GM21576 (cell line): Measurements from ENCODE around the gene CLDN9.
A peak's percentile ranks its signal among the peaks of the same experiment; 100 is the strongest.

ENCODE experiments used
- ATAC-seq: cut with Tn5 transposase; IDR thresholded peaks from one replicate; pipeline ENCODE4 v1.9.1; 2021; ENCODE audit warnings: mild to moderate bottlenecking, moderate library complexity; ENCODE audit not compliant: unreplicated experiment

The CLDN9 gene

DNA sequence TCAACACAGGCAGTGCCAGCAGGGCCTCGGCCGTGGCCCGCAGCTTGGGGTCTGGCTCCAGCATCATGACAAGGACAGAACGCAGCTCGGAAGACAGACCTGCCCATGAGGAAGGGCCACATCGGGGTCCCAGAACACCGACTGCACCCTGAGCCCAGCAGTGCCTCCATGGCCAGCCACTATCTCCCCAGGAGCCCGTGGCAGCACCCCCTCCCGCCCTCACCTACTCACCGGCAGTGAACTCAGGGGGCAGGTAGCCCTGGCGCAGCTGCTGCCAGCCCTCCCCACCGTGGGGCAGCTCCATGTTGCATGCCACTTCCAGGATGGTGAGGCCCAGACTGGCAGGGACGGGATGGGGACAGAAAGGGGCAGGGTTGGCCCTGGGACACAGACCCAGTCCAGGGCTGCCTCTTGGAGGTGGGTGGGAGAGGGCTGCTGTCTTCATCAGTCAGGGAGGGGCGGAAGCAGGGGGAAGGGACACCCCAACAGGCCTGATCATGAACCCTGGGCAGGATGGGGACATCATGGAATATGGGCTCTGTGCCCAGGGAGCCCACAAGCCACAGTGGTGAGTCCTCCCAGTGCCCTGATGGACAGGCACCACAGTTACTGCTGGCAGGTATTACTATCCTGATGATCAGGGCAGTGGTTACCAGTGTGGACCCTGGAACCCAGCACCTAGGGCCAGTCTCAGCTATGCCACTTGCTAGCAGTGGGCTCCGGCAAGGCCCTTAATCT, 38.2 kb upstream of the CLDN9 start:
- ATAC-seq: no peak

DNA sequence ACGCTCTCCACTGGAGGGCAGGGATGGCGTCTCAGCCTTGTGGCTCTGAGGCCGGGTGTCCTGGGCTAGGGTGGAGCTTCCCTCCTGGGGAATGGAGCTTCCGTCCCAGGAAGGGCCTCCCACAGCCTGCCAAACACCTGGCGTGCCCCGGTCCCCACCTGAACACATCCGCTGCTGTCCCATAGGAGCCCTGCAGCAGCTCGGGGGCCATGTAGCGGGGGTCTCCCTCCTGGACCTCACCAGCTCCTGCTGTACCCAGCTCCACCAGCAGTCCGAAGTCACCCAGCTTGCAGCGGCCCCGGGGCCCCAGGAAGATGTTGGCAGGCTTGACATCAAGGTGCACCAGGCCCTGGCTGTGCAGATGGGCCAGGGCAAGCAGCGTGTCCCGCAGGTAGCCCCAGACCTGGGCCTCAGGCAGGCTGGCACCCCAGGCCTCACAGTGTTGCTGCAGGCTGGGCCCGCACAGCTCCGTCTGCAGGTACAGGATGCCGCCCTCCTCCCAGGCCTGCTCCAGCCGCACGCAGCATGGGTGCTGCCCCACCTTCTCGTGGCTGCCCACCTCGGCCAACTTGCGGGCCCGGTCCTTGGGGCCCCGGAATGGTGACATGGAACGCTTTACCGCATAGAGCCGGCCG, 37.4 kb upstream of the CLDN9 start:
- no peak for ATAC-seq

DNA sequence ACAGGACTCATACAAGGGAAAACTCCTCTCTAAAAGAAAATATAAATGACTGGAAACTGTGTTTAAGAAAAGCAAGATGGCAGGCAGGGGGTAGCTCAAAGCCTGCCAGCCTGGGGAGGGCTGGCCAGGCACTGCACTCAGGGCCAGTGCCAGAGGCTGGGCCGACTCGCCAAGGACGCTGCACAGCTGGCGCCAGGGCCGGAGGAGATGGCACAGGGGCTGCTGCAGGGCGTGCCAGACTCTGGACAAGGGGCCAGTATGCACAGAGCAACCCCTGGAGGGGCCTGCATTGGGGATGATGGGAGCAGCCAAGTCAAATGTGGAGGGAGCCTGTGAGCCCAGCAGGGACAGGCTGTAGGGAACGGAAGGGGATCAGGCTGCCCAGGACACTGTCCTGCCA, 36.5 kb upstream of the CLDN9 start:
- ATAC-seq: no peak

DNA sequence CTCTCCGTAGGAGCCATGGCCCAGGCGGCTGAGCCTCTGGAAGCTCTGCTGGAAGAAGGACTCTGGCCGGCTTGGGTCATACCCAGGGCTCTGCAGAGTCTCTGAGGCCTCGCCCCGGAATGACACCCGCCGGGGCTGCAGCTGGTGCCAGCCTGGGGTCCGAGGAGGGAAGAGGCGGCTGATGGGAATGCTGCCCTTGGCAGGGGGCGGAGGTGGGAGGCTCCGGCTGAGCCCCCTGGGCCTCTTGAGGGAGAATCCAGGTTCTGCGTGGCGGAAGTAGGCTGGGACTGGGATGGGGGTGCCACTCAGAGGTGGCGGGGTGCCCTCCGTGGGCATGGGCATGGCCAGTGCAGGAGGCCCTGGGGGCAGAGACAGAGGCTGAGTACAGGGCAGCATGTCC, 36.0 kb upstream of the CLDN9 start:
- ATAC-seq: no peak

DNA sequence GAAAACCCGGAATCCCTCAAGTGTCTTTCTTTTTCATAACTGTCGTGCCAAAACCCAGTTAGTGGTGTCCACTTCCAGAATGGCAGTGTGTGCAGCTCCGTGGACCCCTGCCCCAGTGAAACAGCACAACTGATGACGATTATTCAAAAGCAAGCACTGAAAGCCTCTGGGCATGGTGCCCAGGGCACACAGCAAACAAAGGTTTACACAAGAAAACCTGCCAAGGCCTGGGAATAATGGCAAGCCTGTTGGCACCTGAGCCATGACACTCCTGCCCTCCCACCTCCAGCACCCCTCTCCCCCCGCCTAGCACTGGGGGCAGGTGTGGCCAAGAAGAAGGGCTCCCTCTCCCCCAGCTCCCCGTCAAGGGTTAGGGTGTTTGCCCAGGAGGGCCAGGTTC, 35.3 kb upstream of the CLDN9 start:
- ATAC-seq: no peak

DNA sequence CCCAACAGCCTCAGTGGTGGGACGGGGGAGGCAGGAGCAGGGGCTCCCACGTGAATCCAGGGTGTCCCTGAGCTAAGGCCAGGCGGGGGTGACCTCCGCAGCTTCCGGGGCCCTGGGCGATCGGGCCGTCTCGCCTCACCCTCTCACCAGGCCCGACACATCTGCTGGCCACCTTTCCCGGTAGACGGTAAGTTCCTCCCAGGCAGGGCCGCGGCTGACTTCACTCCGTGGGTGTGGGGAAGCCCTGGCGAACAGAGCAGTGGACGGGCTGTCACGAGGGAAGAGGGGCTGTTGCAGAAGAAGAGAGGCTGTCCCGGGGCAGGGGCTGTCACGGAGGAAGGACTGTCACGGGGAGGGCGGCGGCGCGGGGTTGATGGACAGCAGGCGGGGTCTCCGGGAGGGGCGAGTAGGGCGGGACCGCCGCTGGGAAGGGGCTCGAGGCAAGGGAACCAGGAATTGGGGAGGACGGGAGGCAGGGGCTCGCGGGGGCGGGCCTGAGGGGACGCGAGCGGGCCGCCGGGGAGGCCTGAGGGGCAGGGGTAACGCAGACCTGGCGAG, 33.0 kb upstream of the CLDN9 start:
- ATAC-seq: peak; percentile 7

DNA sequence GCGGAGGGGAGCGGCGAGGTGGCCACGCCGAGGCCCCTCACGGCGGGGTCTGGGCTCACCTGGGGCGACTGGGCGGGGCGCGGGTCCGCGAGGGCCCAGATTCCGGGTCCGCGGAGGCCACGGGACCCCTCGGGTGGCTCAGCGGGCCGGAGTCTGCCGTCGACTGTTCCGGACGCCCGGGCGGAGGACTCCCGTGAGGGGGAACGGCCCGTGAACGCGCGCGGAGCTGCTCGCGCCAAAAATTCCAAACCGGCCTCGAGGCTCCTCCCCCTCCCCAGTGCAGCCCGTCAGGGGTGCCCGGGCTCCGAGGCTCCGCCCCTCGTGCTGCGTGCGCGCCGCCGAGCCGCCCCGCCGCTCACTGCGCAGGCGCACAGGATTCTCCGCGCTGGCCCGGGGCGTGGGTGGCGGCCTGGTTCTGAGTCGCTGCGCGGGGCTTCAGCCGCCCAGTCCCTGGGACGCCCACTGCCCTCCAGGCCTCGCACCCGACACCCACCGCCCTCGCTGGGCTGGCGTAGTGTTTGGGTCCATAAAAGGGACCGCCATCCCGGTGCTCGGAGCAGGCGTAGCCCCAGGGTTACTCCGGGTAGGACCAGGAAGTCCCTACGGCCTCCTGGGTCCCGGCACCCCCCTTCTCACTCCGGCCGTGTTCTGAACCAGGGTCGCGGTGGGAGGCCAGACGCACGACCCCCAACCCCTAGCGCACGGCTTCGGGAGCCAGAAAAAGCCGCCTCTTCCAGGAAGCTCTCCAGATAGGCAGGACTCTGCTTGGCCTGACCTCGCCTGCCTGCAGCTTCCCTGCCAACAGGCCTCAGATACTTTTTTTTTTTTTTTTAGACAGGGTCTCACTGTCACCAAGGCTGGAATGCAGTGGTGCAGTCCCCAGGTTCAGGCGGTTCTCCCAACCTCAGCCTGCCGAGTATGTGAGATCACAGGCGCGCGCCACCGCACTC, 32.2 kb upstream of the CLDN9 start, which contains the start of gene PKMYT1:
Gene PKMYT1, minus strand, starts transcription at position 220 of the 950 bp plus-strand sequence. CDS start 789 bp downstream, outside the sequence.
- peak; percentile 53 for ATAC-seq

DNA sequence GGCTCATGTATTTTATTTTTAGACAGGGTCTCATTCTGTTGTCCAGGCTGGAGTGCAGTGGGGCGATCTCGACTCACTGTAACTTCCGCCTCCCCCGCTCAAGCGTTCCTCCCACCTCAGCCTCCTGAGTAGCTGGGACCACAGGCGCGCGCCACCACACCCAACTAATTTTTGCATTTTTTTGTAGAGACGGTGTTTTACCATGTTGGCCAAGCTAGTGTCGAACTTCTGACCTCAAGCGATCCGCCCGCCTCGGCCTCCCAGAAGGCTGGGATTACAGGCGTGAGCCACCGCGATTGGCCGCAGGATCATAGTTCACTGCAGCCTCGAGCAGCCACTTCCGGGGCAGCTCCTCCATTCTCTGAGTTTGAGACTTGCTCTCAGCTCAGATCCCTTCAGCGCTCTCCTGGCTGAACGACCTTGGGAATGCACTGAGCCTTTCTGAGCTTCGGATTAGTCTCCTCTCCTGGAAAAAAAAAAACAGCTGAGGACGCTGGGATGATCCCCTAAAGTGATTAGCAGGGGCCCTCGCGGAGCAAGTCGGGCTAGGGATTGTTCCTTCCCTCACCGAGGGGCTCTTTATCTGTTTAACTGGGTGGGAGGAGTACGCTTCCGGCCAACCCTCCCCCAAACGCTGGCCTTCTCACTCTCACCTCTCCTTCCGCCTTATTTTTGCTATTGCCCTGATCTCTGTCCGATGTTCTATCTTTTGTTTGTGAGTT, 31.4 kb upstream of the CLDN9 start:
- ATAC-seq: no peak

DNA sequence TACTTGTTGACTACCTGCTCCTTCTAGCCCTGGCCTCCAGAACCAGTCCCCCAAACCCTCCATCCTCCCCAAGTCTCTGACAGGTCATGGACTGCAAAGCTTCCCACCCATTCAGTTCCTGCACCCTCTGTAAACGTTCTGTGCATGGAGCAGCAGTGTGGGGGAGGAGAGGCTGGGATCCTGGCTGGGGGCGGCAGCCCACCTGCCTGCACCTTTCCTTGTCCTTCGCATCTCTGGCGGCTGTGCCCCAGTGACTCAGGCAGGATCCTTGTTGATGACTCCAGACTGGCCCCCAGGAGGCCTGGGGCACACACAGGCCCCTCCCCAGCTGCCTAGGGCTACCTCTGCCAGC, 30.8 kb upstream of the CLDN9 start:
- ATAC-seq: no peak

DNA sequence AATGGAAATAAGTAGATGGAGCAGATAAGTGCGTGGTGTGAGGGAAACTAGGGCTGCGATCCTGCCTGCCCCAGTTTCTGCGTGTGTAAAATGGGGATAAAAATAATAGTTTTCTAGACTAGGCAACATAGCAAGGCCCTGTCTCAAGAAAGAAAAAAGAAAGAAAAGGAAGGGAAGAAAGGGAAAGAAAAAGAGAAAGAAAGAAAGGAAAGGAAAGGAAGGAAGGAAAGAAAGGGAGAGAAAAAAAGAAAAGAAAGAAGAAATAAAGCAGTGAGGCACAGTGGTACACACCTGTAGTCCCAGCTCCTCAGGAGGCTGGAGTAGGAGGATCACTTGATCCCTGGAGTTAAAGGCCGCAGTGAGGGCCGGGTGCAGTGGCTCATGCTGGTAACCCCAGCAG, 30.3 kb upstream of the CLDN9 start:
- ATAC-seq: no peak

DNA sequence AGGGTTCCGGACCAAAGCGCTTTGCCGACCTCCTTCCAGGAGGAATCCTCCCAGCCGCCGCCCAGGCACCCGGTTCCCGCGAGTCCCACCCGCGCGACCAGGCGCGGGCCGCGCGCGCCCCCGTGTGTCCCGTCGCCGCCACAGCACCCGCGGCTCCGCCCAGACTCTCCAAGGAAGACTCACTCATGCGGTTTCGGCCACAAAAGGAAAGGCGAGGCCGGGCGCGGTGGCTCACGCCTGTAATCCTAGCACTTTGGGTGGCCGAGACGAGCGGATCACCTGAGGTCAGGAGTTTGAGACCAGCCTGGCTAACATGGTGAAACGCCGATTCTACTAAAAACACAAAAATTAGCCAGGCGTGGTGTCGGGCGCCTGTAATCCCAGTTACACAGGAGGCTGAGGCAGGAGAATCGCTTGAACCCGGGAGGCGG, 29.0 kb upstream of the CLDN9 start:
- ATAC-seq: no peak

DNA sequence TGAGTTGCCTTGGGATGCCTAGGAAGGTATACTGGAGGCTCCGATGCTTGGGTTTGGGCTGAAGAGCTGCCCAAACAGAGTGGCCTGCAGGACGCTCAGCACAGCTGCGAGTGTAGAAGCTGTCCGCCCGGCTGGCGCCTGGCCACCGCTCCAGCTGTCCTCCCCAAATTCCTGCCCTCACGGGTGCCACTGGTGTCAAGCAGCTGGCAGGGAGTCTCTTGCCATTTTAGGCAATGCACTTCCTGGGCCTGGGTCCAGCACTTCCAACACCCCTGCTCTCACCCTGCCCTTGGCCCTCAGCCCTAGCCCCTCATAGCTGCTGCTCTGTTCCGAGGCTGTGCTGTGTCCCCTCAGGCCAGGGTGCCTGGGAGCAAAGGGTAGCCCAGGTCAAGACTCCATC, 27.3 kb upstream of the CLDN9 start:
- ATAC-seq: no peak

DNA sequence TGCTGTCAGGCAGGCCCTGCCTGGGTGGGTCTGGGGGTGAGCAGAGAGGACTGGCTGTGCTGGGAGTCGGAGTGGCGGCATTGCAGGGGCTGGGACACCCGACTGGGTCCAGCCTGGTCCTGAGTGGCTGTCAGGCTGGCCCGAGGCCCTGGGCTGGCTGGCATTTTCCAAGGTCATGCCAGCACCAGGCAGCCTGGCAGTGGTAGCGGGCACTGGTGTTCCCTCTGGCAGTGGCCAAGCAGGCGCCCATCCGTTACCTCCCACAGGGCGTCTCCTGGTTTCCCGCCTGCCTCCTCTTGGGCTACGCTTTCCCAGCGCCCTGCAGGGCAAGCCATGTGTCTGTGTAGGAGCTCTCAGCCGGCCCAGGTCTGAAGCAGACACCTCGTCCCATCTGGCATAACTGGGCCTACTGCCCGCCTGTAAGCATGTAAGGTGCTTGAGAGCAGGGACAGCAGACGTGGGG, 26.8 kb upstream of the CLDN9 start:
- no peak for ATAC-seq

DNA sequence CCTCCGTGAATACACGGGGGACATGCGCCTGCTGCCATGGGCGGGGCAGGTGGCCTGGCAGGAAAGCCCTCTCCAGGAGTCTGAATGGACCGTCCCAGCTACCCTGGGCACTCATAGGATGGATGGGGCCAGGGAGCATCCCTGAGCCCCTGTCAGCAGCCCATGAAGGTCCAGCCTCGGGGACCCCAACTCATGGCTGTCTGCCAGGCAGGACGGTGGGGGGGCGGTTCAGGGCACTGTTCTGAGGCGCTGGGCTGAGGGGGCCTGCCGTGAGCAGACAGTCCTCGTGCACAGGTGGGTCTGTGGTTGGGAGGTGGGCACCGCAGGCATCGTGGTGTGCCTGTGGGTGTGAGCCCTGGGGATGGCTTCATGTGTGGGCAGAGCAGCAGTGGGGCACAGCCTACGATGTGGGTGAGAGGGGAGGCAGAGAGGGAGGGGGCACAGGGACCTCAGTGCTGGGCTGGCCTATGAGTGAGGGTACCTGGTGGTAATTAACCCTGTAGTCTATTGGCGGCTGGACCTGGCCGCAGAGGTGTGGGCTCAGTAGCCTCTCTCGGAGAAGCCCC, 26.0 kb upstream of the CLDN9 start:
- no peak for ATAC-seq

DNA sequence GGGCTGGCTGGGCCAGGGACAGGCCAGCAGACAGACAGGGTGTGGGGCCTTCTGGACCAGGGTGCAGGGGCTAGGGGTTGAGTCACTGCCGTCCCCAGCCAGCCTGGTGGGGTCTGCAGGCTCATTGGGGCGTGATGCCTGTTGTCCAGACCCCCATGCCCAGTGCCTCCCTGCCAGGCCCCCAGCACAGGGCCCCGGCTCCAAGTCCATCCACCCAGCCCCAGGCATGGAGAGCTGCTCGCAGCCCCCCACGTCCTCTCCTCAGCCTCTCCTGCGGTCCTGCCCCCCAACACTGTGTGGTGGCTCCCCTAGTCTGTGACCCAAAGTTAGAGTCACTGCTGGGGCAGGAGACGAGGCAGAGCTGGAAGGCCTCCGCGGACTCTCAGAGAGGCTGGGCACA, 25.4 kb upstream of the CLDN9 start:
- no peak for ATAC-seq

DNA sequence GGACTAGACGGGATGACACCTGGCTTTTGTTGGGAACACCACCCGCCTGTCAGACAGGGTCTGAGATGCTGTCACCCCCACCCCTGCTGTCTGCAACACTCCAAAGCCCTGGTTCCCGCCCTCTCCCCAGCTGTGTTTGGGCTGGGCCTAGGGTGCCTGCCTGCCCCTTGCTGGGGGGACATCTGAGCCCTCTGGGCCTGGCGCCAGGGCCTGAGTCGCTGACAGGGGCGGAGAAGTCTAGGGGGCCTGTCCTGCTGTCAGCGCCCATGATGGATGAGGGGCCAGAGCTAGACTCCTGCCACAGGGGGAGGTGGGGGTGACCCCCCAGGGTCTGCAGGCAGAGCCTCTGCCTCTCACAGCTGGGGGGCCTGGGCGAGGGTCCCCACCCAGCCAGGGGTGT, 24.9 kb upstream of the CLDN9 start:
- ATAC-seq: no peak

DNA sequence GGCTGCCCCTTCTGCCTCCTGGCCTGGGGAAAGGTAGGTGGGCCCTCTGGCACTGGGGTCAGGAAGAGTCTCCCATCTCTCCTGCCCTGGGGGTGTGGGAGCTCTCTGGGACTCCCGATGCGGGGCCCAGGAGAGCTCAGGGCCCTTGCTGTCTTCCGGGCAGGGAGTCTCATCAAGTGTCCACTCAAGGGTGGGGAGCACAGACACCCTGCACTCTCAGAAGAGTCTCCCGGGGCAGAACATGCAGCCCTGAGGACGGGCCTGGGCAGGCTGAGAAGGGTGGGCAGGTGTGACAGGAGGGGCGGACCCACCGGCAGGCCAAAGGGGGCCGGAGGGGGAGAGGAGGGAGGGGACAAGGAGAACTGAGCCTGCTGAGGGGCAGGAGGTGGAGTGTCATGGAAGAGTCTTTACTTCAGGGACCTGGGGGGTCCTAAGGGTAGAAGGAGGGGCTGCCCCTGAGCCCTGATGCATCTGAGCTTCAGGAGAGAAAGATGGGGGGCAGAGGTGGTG, 24.1 kb upstream of the CLDN9 start:
- no peak for ATAC-seq

DNA sequence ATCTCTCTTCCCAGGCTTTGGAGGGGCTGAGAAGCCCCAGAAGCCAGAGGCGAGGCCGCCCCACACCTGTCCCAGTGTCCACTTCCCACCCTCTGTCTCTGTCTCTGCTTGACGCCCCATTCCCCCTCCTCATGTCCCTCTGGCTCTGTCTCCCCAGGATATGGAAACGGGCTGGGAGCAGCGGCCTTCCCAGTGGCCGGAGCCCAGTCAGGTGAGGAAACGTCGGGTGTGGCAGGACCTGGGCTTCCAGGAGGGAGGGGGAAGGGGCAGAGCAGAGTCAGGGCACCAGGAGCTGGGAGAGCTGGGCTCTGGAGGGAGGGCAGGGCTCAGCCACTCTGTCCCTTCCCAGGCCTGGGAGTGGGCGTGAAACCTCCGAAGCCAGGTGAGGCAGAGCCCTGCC, 21.8 kb upstream of the CLDN9 start:
- ATAC-seq: no peak

DNA sequence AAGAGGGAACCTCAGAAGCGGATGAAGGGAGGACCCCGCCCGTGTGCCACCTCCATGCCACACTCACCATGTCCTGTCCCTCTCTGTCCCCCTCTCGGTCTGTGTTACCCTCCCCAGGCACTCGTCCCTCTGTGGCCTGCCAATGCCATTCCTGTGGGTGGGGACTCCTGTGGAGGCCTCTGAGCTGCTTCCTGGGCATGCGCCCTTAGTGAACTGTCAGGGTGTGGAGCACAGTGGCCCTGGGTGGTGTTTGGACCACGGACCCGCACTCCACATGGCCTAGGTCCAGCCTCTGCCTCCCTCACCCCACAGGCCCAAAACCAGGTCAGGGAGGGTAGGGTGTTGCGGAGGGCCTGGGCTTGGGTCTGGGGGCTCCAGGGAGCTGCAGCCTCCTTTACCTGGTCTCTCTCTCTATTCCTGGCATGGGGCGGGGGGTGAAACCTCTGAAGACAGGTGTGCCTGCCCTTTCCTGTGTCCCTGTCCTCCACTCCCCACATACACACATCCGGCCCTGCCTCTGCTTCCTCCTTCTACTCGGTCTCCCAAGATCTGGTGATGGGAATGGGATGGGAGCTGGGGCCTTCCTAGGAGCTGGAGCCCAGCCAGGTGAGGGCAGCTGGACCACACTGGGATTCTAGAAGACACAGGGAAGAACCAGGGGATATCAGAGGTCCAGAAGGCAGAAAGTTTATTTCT, 21.0 kb upstream of the CLDN9 start:
- no peak for ATAC-seq
